SK-N-SH (cell line): ENCODE results near the gene THSD7A.

Source experiments
- EP300 ChIP-seq, 2 experiments: IDR thresholded peaks; 2 replicates each; pipeline versions ENCODE4 v1.4.0 to v1.6.1; 2012; ENCODE audit warnings: borderline replicate concordance in 1 of 2, low read depth in 1 of 2, low read length in 1 of 2
- EZH2phosphoT487 ChIP-seq: fragments of 200-600 bp; sonication (generic); IDR thresholded peaks from 2 replicates; pipeline ENCODE4 v1.6.1; 2017; ENCODE audit warnings: low read depth, mixed run types, mild to moderate bottlenecking, antibody characterized with exemption, moderate library complexity, borderline replicate concordance
- FOXJ3 ChIP-seq: sonication (generic); formaldehyde crosslinking; IDR thresholded peaks from 2 replicates; pipeline ENCODE4 v1.5.1; 2020; ENCODE audit warnings: mild to moderate bottlenecking, missing genetic modification reagents
- GATA2 ChIP-seq: sonication (generic); formaldehyde crosslinking; IDR thresholded peaks from 2 replicates; pipeline ENCODE4 v1.5.0; 2020; ENCODE audit warnings: mild to moderate bottlenecking, missing genetic modification reagents
- MAX ChIP-seq: IDR thresholded peaks from 2 replicates; pipeline ENCODE4 v1.4.0; 2012; ENCODE audit warnings: low read depth
- PBX3 ChIP-seq: IDR thresholded peaks from 2 replicates; pipeline ENCODE4; 2012
- POLR2AphosphoS5 ChIP-seq: IDR thresholded peaks from 2 replicates; pipeline ENCODE4 v1.6.1; 2012; ENCODE audit warnings: low read depth, low read length
- RFX5 ChIP-seq: IDR thresholded peaks from 2 replicates; pipeline ENCODE4 v1.6.1; 2012; ENCODE audit warnings: mild to moderate bottlenecking, improper control_type of control experiment, low read length
- TAF1 ChIP-seq: IDR thresholded peaks from 2 replicates; pipeline ENCODE4 v1.6.1; 2012; ENCODE audit warnings: low read depth, mild to moderate bottlenecking, low read length, moderate library complexity, borderline replicate concordance
- TEAD4 ChIP-seq: IDR thresholded peaks from 2 replicates; pipeline ENCODE4 v1.4.0; 2012; ENCODE audit warnings: mild to moderate bottlenecking, borderline replicate concordance; ENCODE audit not compliant: insufficient read depth
- USF1 ChIP-seq: IDR thresholded peaks from 2 replicates; pipeline ENCODE4 v1.4.0; 2012; ENCODE audit warnings: low read depth, borderline replicate concordance
- TF ChIP-seq, protein P1 (sequence below): fragments of 200-600 bp; sonication (generic); IDR thresholded peaks from 2 replicates; pipeline ENCODE4 v1.6.1; 2017; ENCODE audit warnings: antibody characterized with exemption, mild to moderate bottlenecking, moderate library complexity
- TF ChIP-seq, protein P2 (sequence below): IDR thresholded peaks from 2 replicates; pipeline ENCODE4 v1.6.1; 2012; ENCODE audit warnings: mild to moderate bottlenecking, low read depth, low read length, moderate library complexity

- TF ChIP-seq, protein P1, sequence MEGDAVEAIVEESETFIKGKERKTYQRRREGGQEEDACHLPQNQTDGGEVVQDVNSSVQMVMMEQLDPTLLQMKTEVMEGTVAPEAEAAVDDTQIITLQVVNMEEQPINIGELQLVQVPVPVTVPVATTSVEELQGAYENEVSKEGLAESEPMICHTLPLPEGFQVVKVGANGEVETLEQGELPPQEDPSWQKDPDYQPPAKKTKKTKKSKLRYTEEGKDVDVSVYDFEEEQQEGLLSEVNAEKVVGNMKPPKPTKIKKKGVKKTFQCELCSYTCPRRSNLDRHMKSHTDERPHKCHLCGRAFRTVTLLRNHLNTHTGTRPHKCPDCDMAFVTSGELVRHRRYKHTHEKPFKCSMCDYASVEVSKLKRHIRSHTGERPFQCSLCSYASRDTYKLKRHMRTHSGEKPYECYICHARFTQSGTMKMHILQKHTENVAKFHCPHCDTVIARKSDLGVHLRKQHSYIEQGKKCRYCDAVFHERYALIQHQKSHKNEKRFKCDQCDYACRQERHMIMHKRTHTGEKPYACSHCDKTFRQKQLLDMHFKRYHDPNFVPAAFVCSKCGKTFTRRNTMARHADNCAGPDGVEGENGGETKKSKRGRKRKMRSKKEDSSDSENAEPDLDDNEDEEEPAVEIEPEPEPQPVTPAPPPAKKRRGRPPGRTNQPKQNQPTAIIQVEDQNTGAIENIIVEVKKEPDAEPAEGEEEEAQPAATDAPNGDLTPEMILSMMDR = no peak
- TF ChIP-seq MAX = no peak
- no peak for TF ChIP-seq USF1
- no peak for TF ChIP-seq EP300 (IDR thresholded peaks at IDR 0.05; ENCODE audit: borderline replicate concordance in 1 of 2, low read depth in 1 of 2, low read length in 1 of 2)
- TF ChIP-seq, protein P2, sequence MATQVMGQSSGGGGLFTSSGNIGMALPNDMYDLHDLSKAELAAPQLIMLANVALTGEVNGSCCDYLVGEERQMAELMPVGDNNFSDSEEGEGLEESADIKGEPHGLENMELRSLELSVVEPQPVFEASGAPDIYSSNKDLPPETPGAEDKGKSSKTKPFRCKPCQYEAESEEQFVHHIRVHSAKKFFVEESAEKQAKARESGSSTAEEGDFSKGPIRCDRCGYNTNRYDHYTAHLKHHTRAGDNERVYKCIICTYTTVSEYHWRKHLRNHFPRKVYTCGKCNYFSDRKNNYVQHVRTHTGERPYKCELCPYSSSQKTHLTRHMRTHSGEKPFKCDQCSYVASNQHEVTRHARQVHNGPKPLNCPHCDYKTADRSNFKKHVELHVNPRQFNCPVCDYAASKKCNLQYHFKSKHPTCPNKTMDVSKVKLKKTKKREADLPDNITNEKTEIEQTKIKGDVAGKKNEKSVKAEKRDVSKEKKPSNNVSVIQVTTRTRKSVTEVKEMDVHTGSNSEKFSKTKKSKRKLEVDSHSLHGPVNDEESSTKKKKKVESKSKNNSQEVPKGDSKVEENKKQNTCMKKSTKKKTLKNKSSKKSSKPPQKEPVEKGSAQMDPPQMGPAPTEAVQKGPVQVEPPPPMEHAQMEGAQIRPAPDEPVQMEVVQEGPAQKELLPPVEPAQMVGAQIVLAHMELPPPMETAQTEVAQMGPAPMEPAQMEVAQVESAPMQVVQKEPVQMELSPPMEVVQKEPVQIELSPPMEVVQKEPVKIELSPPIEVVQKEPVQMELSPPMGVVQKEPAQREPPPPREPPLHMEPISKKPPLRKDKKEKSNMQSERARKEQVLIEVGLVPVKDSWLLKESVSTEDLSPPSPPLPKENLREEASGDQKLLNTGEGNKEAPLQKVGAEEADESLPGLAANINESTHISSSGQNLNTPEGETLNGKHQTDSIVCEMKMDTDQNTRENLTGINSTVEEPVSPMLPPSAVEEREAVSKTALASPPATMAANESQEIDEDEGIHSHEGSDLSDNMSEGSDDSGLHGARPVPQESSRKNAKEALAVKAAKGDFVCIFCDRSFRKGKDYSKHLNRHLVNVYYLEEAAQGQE = no peak
- no peak for TF ChIP-seq EZH2phosphoT487
- no peak for TF ChIP-seq RFX5
- TF ChIP-seq POLR2AphosphoS5 = no peak
- no peak for TF ChIP-seq GATA2
- TF ChIP-seq PBX3 = no peak
- no peak for TF ChIP-seq TEAD4
- no peak for TF ChIP-seq FOXJ3
- TF ChIP-seq TAF1 = no peak
These were observed 176.4 kb downstream of the THSD7A start for GRCh38 chr7:11655642-11656041.
